Sigmoid colon (tissue), 7 donors: ENCODE results near the gene TMEM9B. TPM values are rescaled to one million over a fixed set of nuclear protein-coding genes. Genes with fewer than 3 reads are reported as not detected.

Experiments used
- DNase-seq: peaks from one replicate; pipeline ENCODE4 v3.0.0-alpha.2; 2019
- H3K27ac ChIP-seq, 4 donors: fragments of 200-600 bp; sonication (generic); one replicate each; pipeline ENCODE4 v1.5.1; 2016 to 2019; ENCODE audit warnings: mild to moderate bottlenecking in 1 of 4
- H3K27me3 ChIP-seq, 3 donors: fragments of 200-600 bp; sonication (generic); one replicate each; pipeline ENCODE4 v1.5.1; 2019; ENCODE audit warnings: mild to moderate bottlenecking in 1 of 3
- H3K36me3 ChIP-seq, 4 donors: fragments of 200-600 bp; sonication (generic); one replicate each; pipeline ENCODE4 v1.5.1; 2016 to 2019
- H3K4me1 ChIP-seq, 4 donors: fragments of 200-600 bp; sonication (generic); one replicate each; pipeline ENCODE4 v1.5.1; 2017 to 2019
- H3K4me3 ChIP-seq, 4 donors: fragments of 200-600 bp; sonication (generic); one replicate each; pipeline ENCODE4 v1.5.1; 2017 to 2019; ENCODE audit warnings: mild to moderate bottlenecking in 2 of 4, moderate library complexity in 1 of 4
- H3K9me3 ChIP-seq, 4 donors: fragments of 200-600 bp in 3 of 4; sonication (generic) in 3 of 4; one replicate each; pipeline versions ENCODE4 v1.5.1 to v1.6.1; 2013 to 2019
- CTCF ChIP-seq, 4 experiments: fragments of 450-650 bp in 3 of 4; fragments of 200-600 bp in 1 of 4; IDR thresholded peaks; one replicate each; pipeline ENCODE4 v1.5.1; 2016 to 2019; ENCODE audit warnings: antibody characterized with exemption in 4 of 4, mild to moderate bottlenecking in 3 of 4, moderate library complexity in 2 of 4
- EP300 ChIP-seq, 4 donors: sonication (generic); formaldehyde crosslinking; IDR thresholded peaks; one replicate each; pipeline ENCODE4 v1.6.1; 2017; ENCODE audit warnings: antibody characterized with exemption in 4 of 4
- POLR2A ChIP-seq, 2 donors: fragments of 450-650 bp; IDR thresholded peaks; one replicate each; pipeline ENCODE4 v1.6.1; 2016; ENCODE audit warnings: antibody characterized with exemption in 2 of 2, mild to moderate bottlenecking in 2 of 2, moderate library complexity in 2 of 2
- POLR2AphosphoS5 ChIP-seq, 4 donors: sonication (generic); formaldehyde crosslinking; IDR thresholded peaks; one replicate each; pipeline ENCODE4 v1.6.1; 2017; ENCODE audit warnings: antibody characterized with exemption in 4 of 4
- WGBS, 2 donors: extraction: QIAGEN DNeasy Blood & Tissue Kit; methylation state at CpG; one replicate each; pipeline ENCODE4 v1.1.7; 2013; 5-methylcytosine and 5-hydroxymethylcytosine counted together
- intact Hi-C: fragments of 100-400 bp; cut with DNase I; formaldehyde crosslinking; loops from one replicate; pipeline ENCODE4 v1.15.1; 2023
- polyA plus RNA-seq, 3 donors: library from polyadenylated mRNA; stranded (reverse); fragments of 200-250 nt; gene quantifications; one replicate each; pipeline ENCODE4 v1.2.3, GENCODE V29; 2013
- total RNA-seq, 4 donors: library from RNA; depleted of rRNA; stranded (reverse); fragments of >200 nt; gene quantifications; one replicate each; pipeline ENCODE4 v1.1.0, GENCODE V29; 2016
- donor health status: healthy with polysubstance abuse.
- donor health status: Bipolar disorder and iron deficiency.
- donor health status: healthy.

The TMEM9B gene
- total and polyA plus RNA-seq, 7 donors, result 13.3 to 58.9 (median 24.3) TPM

GRCh38 chr11:8932564-8933180, 31.6 kb downstream of the TMEM9B start, which contains the start of gene C11orf16:
Gene C11orf16, minus strand, starts transcription at chr11:8932947. Its CDS starts 639 bp downstream, at chr11:8932308.
- WGBS, 2 donors, result 73 to 81% methylated on average over 12 of the region's 12 CpGs
- intact Hi-C loops, result no loop called here

GRCh38 chr11:8930456-8931175, 33.6 kb downstream of the TMEM9B start:
- Histone ChIP-seq H3K27me3 (no peaks in the 10 kb centered on the region), H3K27ac (no peak overlapping the region), H3K9me3 (no peaks in the 10 kb centered on the region), H3K4me1 (no peaks in the 10 kb centered on the region), H3K36me3 (no peaks in the 10 kb centered on the region), H3K4me3 (no peak overlapping the region)
- TF ChIP-seq CTCF (IDR thresholded peaks at IDR 0.05), result no peak
- no peak for TF ChIP-seq POLR2A (IDR thresholded peaks at IDR 0.05)
- no peak for TF ChIP-seq EP300 (IDR thresholded peaks at IDR 0.05)
- no peak for TF ChIP-seq POLR2AphosphoS5 (IDR thresholded peaks at IDR 0.05)
- 93 to 94% methylated on average over 12 of the region's 12 CpGs for WGBS, 2 donors
- intact Hi-C loops, result no loop called here
- no peak for DNase-seq

More at GRCh38 chr11:8932564-8933180, 31.6 kb downstream of the TMEM9B start, which contains the start of gene C11orf16:
- no peaks in the 10 kb centered on the region for H3K4me1 ChIP-seq
- H3K27me3 ChIP-seq, result no peaks in the 10 kb centered on the region
- DNase-seq, result no peak
- no peaks in the 10 kb centered on the region for H3K9me3 ChIP-seq
- H3K4me3 ChIP-seq, result no peak within 1 kb of the TSS
- TF ChIP-seq CTCF (IDR thresholded peaks at IDR 0.05) (no peak), EP300 (IDR thresholded peaks at IDR 0.05) (no peak), POLR2AphosphoS5 (IDR thresholded peaks at IDR 0.05) (no peak)
- H3K36me3 ChIP-seq, result no peaks in the 10 kb centered on the region
- no peak within 1 kb of the TSS for H3K27ac ChIP-seq

- TF ChIP-seq POLR2A (IDR thresholded peaks at IDR 0.05) (no peak), CTCF (IDR thresholded peaks at IDR 0.05) (no peak), POLR2AphosphoS5 (IDR thresholded peaks at IDR 0.05) (no peak), EP300 (IDR thresholded peaks at IDR 0.05) (no peak)
- intact Hi-C loops, result no loop called here
- DNase-seq, result no peak
- no peak overlapping the region for H3K27ac ChIP-seq
- H3K27me3 ChIP-seq, result no peaks in the 10 kb centered on the region
- H3K9me3 ChIP-seq, result no peaks in the 10 kb centered on the region
- H3K4me3 ChIP-seq, result no peak overlapping the region
- H3K36me3 ChIP-seq, result peaks cover 0 to 6% (median 0%) of the 10 kb centered on the region in 4 donors
- 85 to 92% methylated on average over 9 of the region's 9 CpGs for WGBS, 2 donors
- no peaks in the 10 kb centered on the region for H3K4me1 ChIP-seq
Measured at GRCh38 chr11:8928981-8929615, 35.1 kb downstream of the TMEM9B start.

GRCh38 chr11:8928205-8928604, 36.0 kb downstream of the TMEM9B start:
- intact Hi-C loops, result no loop called here
- Histone ChIP-seq H3K36me3 (peaks cover 0 to 13% (median under 1%) of the 10 kb centered on the region in 4 donors), H3K4me1 (no peaks in the 10 kb centered on the region), H3K27ac (no peak overlapping the region), H3K27me3 (no peaks in the 10 kb centered on the region), H3K4me3 (no peak overlapping the region), H3K9me3 (no peaks in the 10 kb centered on the region)
- TF ChIP-seq EP300 (IDR thresholded peaks at IDR 0.05) (no peak), POLR2A (IDR thresholded peaks at IDR 0.05) (no peak), POLR2AphosphoS5 (IDR thresholded peaks at IDR 0.05) (no peak), CTCF (IDR thresholded peaks at IDR 0.05) (no peak)
- DNase-seq, result no peak
- WGBS, 2 donors, result 87 to 92% methylated on average over 4 of the region's 4 CpGs
